GM19193 (cell line): ENCODE measurements around the gene LRFN5.

Source experiments
- POLR2A ChIP-seq: IDR thresholded peaks from 4 replicates; pipeline ENCODE4 v1.6.1; 2011; ENCODE audit not compliant: insufficient read depth, insufficient read length; ENCODE audit errors: extremely low read depth

The LRFN5 gene

GRCh38 chr14:41606532-41607303 lies at the start of gene LRFN5:
Gene LRFN5, plus strand, starts transcription at chr14:41606876.
- no peak for TF ChIP-seq POLR2A

GRCh38 chr14:41558490-41558889 lies 48.2 kb upstream of the LRFN5 start:
- no peak for TF ChIP-seq POLR2A

- TF ChIP-seq POLR2A = no peak
Measured at GRCh38 chr14:41568979-41569378, 37.7 kb upstream of the LRFN5 start.

DNA sequence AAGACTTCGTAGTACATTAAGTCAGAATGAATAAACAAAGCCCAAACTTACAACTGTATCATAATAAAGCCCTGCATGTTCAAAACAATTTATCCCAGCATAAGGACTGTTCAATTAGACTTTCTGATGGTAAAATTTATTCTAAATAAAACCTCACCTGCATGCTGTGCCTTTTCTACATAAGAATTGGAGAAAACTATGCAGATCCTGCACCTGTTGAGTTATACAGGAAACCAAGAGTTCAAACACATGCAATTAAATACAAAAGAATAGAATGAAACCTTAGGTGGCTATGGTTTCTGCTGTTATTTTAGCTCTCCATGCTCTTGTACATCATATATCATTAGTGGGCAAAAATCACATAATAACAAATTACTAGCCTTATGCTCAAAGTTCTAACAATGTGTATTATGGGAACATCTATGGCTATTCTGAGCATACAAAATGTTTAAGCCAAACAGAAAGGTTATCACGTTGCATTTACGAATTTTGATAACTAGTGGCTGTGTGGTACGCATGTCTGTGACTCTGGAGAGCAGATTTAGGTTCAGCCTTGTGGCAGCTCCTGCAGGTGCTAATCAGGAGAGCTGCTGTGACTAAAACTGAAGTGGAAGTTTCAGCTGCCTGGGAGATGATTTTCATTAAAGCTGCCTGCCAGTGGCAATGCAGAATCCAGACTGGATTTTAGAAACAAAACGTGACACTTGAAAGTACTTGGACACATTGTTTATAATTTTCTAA lies 36.1 kb upstream of the LRFN5 start:
- no peak for TF ChIP-seq POLR2A

GRCh38 chr14:41586237-41586636 lies 20.4 kb upstream of the LRFN5 start:
- no peak for TF ChIP-seq POLR2A

DNA sequence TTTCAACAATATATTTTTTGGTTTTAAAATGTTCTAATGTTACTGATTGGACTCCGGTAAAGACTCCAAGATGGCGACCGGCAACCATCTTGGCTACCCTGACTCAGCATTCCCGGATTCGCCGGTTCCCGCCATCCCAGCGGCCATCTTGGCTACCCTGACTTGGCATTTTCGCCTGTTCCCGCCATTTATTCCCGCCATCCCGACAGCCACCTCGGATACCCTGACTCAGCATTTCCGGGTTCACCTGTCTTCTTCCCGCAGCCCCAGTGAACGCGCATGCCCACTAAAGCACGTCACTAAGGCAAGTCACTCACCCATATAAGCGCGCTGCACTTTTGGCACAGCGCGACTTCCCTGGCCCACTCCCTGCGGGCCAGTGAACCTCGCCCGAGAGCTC lies 9.0 kb upstream of the LRFN5 start:
- no peak for TF ChIP-seq POLR2A

GRCh38 chr14:41604721-41605531 lies 1.8 kb upstream of the LRFN5 start:
- TF ChIP-seq POLR2A = no peak

GRCh38 chr14:41605550-41606281 lies 960 bp upstream of the LRFN5 start:
- no peak for TF ChIP-seq POLR2A

DNA sequence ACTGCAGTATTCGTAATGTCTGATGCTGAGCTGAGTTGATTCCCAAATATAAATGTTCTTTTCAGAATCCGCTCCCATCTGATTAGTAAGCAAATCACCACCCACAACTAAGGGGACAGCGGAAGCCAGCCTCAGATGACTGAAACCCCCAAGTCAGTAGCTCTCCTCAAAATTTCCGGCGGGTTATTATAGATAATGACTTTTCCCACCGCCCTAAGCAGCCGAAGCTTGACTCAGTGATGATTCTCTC lies 469 bp upstream of the LRFN5 start:
- TF ChIP-seq POLR2A = no peak

GRCh38 chr14:41607304-41607775 lies 664 bp downstream of the LRFN5 start:
- TF ChIP-seq POLR2A = no peak

- TF ChIP-seq POLR2A = no peak
Measured at GRCh38 chr14:41607966-41608663, 1.4 kb downstream of the LRFN5 start.

DNA sequence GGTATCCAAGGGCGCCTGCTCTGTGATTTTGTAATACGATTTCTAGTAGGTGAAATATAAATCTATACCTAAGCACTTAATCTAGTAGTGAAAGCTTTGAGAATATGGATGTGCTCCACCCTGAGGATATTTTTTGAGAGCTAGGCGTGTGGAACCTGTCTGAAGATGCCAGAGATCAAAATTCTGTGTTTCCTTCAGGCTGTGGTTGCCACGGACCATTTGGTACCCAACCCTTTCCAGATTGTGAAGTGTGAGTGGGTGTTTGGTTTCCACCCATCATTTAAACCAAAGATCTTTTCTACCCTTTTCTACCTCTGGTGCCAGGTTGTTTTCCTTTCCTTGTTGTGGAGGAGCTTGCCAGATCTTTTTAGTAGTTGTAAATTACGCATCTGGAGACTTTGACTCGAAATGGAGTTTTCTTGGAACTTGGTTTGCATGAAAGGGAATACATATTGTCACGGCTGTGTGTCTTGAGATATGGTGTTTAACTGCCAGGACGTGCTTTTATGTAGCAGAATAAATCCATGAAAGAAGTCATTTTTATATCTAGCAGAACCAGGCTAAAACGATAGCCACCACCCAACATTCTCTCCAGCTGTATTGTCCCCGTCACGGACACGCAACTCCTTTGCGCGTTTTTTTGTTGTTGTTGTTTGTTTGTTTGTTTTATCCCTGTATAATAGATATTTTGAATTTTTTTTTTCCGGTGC lies 2.2 kb downstream of the LRFN5 start:
- no peak for TF ChIP-seq POLR2A

GRCh38 chr14:41609704-41610183 lies 3.1 kb downstream of the LRFN5 start:
- no peak for TF ChIP-seq POLR2A
